ENCODE data around the gene SIDT2.

GRCh38 chr11:117181586-117182550 lies 3.3 kb downstream of the SIDT2 start:
- TF ChIP-seq HDAC6 (IDR thresholded peaks at IDR 0.05; ENCODE audit: low read depth, low read length) = no peak
- no peak for TF ChIP-seq RBBP5 (IDR thresholded peaks at IDR 0.05; ENCODE audit: borderline replicate concordance, low read depth, low read length)
- TF ChIP-seq CTCF (IDR thresholded peaks at IDR 0.05; ENCODE audit: control extremely low read depth in 1 of 3, insufficient read depth in 1 of 3, low read depth in 1 of 3, low read length in 3 of 3) = no peak

All from H1 (cell line).